SW480 (cell line): Measurements from ENCODE around the gene MRPL41.
"Not testable (repeated sequence)": the region's sequence is repeated elsewhere in the genome, so short reads cannot be mapped to it uniquely, and the experiment has no call there.

ENCODE experiments used
- DNase-seq: peaks from one replicate; pipeline ENCODE4 v3.0.0-alpha.2; 2016; ENCODE audit warnings: low spot score

The MRPL41 gene

DNA sequence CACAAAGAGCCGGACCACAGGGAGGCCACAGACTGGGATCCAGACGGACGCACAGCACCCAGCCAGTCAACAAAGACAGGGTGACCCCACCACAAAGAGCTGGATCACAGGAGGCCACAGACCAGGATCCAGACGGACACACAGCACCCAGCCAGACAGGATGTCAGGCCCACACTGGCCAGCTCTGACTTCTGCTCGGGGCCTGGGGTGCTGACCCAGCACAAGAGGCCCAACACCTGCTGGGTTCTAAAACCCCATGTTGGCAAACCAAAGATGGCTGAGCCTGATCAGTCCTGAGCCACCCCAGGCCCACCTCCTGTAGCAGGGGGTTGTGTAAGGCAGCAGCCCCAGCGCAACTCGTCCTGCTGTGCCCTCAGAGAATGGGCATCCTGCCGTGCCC lies 32.3 kb downstream of the MRPL41 start:
- no peak for DNase-seq

GRCh38 chr9:137586854-137587253 lies 35.2 kb downstream of the MRPL41 start:
- no peak for DNase-seq

DNA sequence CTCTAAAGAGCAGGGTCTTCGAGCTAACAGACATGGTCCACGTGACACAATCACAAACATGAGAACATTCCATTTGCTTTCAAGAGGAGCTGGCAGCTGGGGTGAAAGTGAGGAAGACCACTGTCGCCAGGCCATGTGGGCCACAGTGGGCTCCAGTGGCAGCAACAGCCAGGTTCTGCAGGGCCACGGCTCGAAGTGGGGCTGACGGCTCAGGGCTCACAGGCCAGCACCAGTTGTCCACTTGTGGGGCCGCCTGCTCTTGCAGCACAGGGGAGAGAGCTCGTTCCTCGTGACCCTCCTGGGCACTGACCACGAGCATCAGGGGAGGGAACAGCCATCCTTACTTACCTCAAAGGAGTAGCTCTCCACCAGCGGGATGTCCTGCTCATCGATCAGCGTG lies 36.6 kb downstream of the MRPL41 start:
- DNase-seq = no peak

- no peak for DNase-seq
These were observed 37.2 kb downstream of the MRPL41 start for GRCh38 chr9:137588891-137589290.

DNA sequence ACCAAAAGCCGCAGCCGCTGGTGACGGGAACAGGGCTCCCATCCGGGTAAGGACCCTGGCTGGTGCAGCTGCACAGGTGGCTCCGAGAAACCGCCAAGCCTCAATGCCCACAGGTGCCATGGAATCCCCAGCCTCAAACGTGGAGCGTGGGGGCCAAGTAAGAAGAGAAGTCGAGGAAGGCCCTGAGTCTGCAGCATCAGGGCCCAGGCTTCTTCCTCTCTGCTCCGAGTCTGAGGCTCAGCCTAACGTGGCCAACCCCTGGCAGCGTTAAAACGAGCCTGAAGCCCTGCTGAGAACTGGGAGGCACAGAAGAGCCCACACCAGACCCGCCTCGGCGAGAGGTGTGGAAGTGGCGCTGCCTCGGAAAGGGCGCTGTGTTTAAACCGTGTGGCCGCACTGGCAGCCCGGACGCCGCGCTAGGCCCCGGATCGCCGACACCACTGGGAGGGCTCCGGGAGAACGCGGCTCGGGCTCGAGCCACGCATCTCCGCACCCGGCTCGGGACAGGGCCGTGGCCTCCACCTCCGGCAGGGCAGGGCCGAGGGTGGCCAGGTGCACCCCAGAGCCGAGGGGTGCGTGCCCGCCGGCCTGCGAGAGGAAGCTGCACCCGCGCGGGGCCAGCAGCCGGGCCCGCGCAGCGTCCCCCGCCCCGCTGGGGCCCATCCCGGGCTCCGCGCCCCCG lies 37.9 kb downstream of the MRPL41 start:
- DNase-seq = no peak

DNA sequence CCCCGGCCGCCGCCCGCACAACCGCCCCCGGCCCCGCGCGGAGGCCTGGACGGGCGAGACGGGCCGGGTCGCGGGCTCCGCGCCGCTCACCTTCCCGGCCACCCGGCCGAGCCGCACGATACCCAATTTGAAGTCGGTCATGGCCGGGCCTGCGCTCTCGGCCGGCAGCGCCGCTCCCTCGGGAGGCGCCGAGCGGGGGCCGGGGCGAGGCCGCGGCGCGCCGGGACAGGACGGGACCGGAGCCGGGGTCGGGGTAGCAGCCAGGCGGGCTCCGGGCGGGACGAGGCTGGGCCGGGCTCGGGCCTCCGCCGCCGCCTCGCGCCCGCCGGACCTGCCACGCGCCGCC lies 38.4 kb downstream of the MRPL41 start:
- no peak for DNase-seq

GRCh38 chr9:137590469-137591383 lies 39.0 kb downstream of the MRPL41 start, which contains the start of gene ZMYND19:
Gene ZMYND19, minus strand, starts transcription at chr9:137590512. Its CDS starts 249 bp downstream, at chr9:137590263.
- peak; percentile 82 for DNase-seq

DNA sequence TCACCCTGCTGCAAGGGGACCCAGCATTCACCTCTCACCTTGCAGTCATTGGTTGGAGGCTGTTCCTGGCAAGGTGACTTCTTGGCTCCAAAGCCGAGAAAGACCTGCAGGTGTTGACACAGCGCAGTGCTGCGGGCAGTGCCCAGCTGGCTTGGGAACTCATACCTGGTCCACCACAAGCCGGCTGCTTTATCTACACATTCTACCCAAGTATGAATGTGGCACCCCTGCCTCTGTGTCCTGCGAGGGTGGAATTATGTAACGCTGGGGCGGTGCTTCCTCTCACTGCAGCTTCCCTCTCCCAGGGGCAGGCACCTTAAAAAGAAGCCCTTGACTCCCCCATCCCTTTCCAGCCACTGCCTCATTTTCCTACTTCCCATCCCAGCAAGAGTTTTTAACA lies 41.1 kb downstream of the MRPL41 start:
- DNase-seq = no peak

GRCh38 chr9:137593176-137593575 lies 41.5 kb downstream of the MRPL41 start:
- DNase-seq = no peak

DNA sequence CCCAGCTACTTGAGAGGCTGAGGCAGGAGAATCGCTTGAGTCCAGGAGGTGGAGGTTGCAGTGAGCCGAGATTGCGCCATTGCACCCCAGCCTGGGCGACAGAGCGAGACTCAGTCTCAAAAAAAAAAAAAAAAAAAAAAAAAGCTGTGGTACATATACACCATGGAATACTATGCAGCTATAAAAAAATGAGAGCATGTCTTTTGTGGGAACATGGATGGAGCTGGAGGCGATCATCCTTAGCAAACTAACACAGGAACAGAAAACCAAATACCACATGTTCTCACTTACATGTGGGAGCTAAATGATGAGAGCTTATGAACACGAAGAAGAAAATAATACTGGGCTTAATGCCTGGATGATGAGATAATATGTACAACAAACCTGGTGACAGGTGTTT lies 44.9 kb downstream of the MRPL41 start:
- DNase-seq = not testable (repeated sequence)

- DNase-seq = no peak
These were observed 47.3 kb downstream of the MRPL41 start for GRCh38 chr9:137598943-137599342.
